HEK293 (cell line): Measurements from ENCODE around the gene SH3TC1.

Source experiments
- CTCF ChIA-PET: fragments of 350-600 bp; formaldehyde crosslinking; extraction: SDS; loops from one replicate; lab custom pipeline; 2021; ENCODE audit warnings: antibody characterized with exemption; lab: Yijun Ruan, JAX
- POLR2A ChIA-PET: fragments of 300-600 bp; formaldehyde crosslinking; extraction: SDS; loops from one replicate; lab custom pipeline; 2020; ENCODE audit warnings: antibody characterized with exemption, inconsistent platforms; lab: Yijun Ruan, JAX
- H3K27ac ChIP-seq: fragments of 200-500 bp; sonication (Bioruptor generic); 2 replicates; pipeline ENCODE4 v1.5.1; 2014; ENCODE audit warnings: low read depth, low read length, control low read depth, inconsistent platforms; ENCODE audit errors: extremely low read depth
- H3K36me3 ChIP-seq, 2 experiments: fragments of 200-500 bp in 1 of 2; sonication (Bioruptor generic) in 1 of 2; 1 replicate in 1 of 2; 2 replicates in 1 of 2; pipeline ENCODE4 v1.5.1; 2014 to 2017; ENCODE audit warnings: inconsistent platforms in 2 of 2, low read length in 2 of 2; ENCODE audit not compliant: control insufficient read depth in 2 of 2, insufficient read depth in 1 of 2
- H3K4me1 ChIP-seq: fragments of 200-500 bp; sonication (Bioruptor generic); 2 replicates; pipeline ENCODE4 v1.5.1; 2014; ENCODE audit warnings: mild to moderate bottlenecking, low read length, inconsistent platforms; ENCODE audit not compliant: control insufficient read depth, insufficient read depth
- H3K4me3 ChIP-seq: 2 replicates; pipeline ENCODE4 v1.5.1; 2011; ENCODE audit warnings: low read depth, mild to moderate bottlenecking, control low read depth, low read length, moderate library complexity
- H3K9me3 ChIP-seq: fragments of 200-500 bp; sonication (Bioruptor generic); 2 replicates; pipeline ENCODE4 v1.5.1; 2014; ENCODE audit warnings: low read depth, low read length, inconsistent platforms; ENCODE audit not compliant: control insufficient read depth, insufficient read depth
- GLIS2 ChIP-seq: fragments of 450-650 bp; formaldehyde crosslinking; IDR thresholded peaks from 2 replicates; pipeline ENCODE4 v1.5.1; 2016; ENCODE audit warnings: missing biosample characterization, missing genetic modification characterization
- IKZF3 ChIP-seq: fragments of 450-650 bp; IDR thresholded peaks from 2 replicates; pipeline ENCODE4 v1.5.0; 2018; ENCODE audit warnings: missing biosample characterization, mild to moderate bottlenecking, missing genetic modification characterization, moderate library complexity
- KLF9 ChIP-seq: fragments of 450-650 bp; formaldehyde crosslinking; IDR thresholded peaks from 2 replicates; pipeline ENCODE4 v1.5.1; 2016; ENCODE audit warnings: missing biosample characterization, missing genetic modification characterization, low read depth
- RBAK ChIP-seq: fragments of 450-650 bp; formaldehyde crosslinking; IDR thresholded peaks from 2 replicates; pipeline ENCODE4 v1.5.1; 2016; ENCODE audit warnings: missing biosample characterization, missing genetic modification characterization
- SALL2 ChIP-seq: fragments of 450-650 bp; formaldehyde crosslinking; IDR thresholded peaks from 2 replicates; pipeline ENCODE4 v1.5.0; 2017; ENCODE audit warnings: missing biosample characterization, mild to moderate bottlenecking, missing genetic modification characterization, borderline replicate concordance
- ZNF114 ChIP-seq: fragments of 450-650 bp; formaldehyde crosslinking; IDR thresholded peaks from 2 replicates; pipeline ENCODE4 v1.5.0; 2017; ENCODE audit warnings: missing biosample characterization, missing genetic modification characterization
- ZNF138 ChIP-seq: fragments of 450-650 bp; formaldehyde crosslinking; IDR thresholded peaks from 2 replicates; pipeline ENCODE4 v1.5.1; 2016; ENCODE audit warnings: missing biosample characterization, missing genetic modification characterization, borderline replicate concordance
- ZNF155 ChIP-seq: fragments of 450-650 bp; formaldehyde crosslinking; IDR thresholded peaks from 2 replicates; pipeline ENCODE4 v1.5.1; 2016; ENCODE audit warnings: missing biosample characterization, missing genetic modification characterization
- ZNF221 ChIP-seq: fragments of 450-650 bp; formaldehyde crosslinking; IDR thresholded peaks from 2 replicates; pipeline ENCODE4 v1.5.1; 2017; ENCODE audit warnings: missing biosample characterization, missing genetic modification characterization, borderline replicate concordance
- ZNF404 ChIP-seq: fragments of 450-650 bp; formaldehyde crosslinking; IDR thresholded peaks from 2 replicates; pipeline ENCODE4 v1.5.1; 2017; ENCODE audit warnings: missing biosample characterization, missing genetic modification characterization
- ZNF416 ChIP-seq: fragments of 450-650 bp; formaldehyde crosslinking; IDR thresholded peaks from 2 replicates; pipeline ENCODE4 v1.5.1; 2016; ENCODE audit warnings: missing biosample characterization, missing genetic modification characterization
- ZNF548 ChIP-seq: fragments of 450-650 bp; formaldehyde crosslinking; IDR thresholded peaks from 2 replicates; pipeline ENCODE4 v1.5.1; 2016; ENCODE audit warnings: missing biosample characterization, missing genetic modification characterization
- ZNF560 ChIP-seq: fragments of 450-650 bp; formaldehyde crosslinking; IDR thresholded peaks from 2 replicates; pipeline ENCODE4 v1.5.1; 2017; ENCODE audit warnings: missing biosample characterization, missing genetic modification characterization, borderline replicate concordance
- ZNF658 ChIP-seq: fragments of 450-650 bp; formaldehyde crosslinking; IDR thresholded peaks from 2 replicates; pipeline ENCODE4; 2016; ENCODE audit warnings: missing biosample characterization, missing genetic modification characterization
- ZNF776 ChIP-seq: fragments of 450-650 bp; formaldehyde crosslinking; IDR thresholded peaks from 2 replicates; pipeline ENCODE4 v1.5.0; 2017; ENCODE audit warnings: missing biosample characterization, missing genetic modification characterization, borderline replicate concordance
- ZSCAN16 ChIP-seq: fragments of 450-650 bp; formaldehyde crosslinking; IDR thresholded peaks from 2 replicates; pipeline ENCODE4 v1.5.1; 2016; ENCODE audit warnings: missing biosample characterization, missing genetic modification characterization
- TF ChIP-seq, protein P1 (sequence below): fragments of 450-650 bp; formaldehyde crosslinking; IDR thresholded peaks from 2 replicates; pipeline ENCODE4 v1.5.1; 2016; ENCODE audit warnings: missing biosample characterization, missing genetic modification characterization, borderline replicate concordance
- TF ChIP-seq, protein P2 (sequence below): fragments of 450-650 bp; formaldehyde crosslinking; IDR thresholded peaks from 2 replicates; pipeline ENCODE4 v1.5.1; 2016; ENCODE audit warnings: missing biosample characterization, missing genetic modification characterization, borderline replicate concordance
- TF ChIP-seq, protein P3 (sequence below): fragments of 450-650 bp; formaldehyde crosslinking; IDR thresholded peaks from 2 replicates; pipeline ENCODE4 v1.5.1; 2017; ENCODE audit warnings: missing biosample characterization, mild to moderate bottlenecking, missing genetic modification characterization, moderate library complexity

SH3TC1 gene

DNA sequence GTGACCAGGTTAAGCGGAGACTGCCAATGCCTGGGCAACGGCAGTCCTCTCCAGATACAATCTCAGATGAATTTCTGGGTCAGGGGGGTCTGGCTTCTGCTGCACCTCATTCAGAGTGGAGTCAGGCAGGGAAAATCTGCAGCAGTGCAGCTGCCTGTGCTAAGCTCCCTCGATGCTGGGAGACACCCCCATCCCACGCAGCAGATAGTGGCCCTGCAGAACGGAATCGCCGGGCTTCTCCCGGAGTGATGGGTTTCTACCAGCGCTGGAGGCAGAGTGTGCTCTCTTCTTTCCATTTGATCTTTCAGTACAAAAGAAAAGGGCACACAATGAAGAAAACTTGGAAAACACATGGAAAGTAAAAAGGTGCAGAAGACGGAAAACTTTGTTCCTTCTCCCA is 45.6 kb upstream of the SH3TC1 start:
- Histone ChIP-seq H3K27ac (no peak overlapping the region), H3K4me3 (no peak overlapping the region), H3K9me3 (no peaks in the 10 kb centered on the region), H3K4me1 (no peaks in the 10 kb centered on the region), H3K36me3 (no peaks in the 10 kb centered on the region)
- ChIA-PET POLR2A (no interaction called here), CTCF (interaction anchor here (0.7 kb wide), 1 partner anchor 249 kb away, joined by 4 read pairs; no protein-coding TSS in a partner anchor)
- TF ChIP-seq, protein P1, sequence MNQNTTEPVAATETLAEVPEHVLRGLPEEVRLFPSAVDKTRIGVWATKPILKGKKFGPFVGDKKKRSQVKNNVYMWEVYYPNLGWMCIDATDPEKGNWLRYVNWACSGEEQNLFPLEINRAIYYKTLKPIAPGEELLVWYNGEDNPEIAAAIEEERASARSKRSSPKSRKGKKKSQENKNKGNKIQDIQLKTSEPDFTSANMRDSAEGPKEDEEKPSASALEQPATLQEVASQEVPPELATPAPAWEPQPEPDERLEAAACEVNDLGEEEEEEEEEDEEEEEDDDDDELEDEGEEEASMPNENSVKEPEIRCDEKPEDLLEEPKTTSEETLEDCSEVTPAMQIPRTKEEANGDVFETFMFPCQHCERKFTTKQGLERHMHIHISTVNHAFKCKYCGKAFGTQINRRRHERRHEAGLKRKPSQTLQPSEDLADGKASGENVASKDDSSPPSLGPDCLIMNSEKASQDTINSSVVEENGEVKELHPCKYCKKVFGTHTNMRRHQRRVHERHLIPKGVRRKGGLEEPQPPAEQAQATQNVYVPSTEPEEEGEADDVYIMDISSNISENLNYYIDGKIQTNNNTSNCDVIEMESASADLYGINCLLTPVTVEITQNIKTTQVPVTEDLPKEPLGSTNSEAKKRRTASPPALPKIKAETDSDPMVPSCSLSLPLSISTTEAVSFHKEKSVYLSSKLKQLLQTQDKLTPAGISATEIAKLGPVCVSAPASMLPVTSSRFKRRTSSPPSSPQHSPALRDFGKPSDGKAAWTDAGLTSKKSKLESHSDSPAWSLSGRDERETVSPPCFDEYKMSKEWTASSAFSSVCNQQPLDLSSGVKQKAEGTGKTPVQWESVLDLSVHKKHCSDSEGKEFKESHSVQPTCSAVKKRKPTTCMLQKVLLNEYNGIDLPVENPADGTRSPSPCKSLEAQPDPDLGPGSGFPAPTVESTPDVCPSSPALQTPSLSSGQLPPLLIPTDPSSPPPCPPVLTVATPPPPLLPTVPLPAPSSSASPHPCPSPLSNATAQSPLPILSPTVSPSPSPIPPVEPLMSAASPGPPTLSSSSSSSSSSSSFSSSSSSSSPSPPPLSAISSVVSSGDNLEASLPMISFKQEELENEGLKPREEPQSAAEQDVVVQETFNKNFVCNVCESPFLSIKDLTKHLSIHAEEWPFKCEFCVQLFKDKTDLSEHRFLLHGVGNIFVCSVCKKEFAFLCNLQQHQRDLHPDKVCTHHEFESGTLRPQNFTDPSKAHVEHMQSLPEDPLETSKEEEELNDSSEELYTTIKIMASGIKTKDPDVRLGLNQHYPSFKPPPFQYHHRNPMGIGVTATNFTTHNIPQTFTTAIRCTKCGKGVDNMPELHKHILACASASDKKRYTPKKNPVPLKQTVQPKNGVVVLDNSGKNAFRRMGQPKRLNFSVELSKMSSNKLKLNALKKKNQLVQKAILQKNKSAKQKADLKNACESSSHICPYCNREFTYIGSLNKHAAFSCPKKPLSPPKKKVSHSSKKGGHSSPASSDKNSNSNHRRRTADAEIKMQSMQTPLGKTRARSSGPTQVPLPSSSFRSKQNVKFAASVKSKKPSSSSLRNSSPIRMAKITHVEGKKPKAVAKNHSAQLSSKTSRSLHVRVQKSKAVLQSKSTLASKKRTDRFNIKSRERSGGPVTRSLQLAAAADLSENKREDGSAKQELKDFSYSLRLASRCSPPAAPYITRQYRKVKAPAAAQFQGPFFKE (tag by site-specific recombination): no peak
- no peak for TF ChIP-seq SALL2 (tag by site-specific recombination)
- TF ChIP-seq ZNF221: no peak
- TF ChIP-seq ZSCAN16 (tag by site-specific recombination): no peak
- no peak for TF ChIP-seq ZNF404 (tag by site-specific recombination)
- no peak for TF ChIP-seq ZNF560 (tag by site-specific recombination)
- no peak for TF ChIP-seq ZNF114
- no peak for TF ChIP-seq IKZF3 (tag by site-specific recombination)
- TF ChIP-seq ZNF548 (tag by site-specific recombination): no peak
- TF ChIP-seq KLF9: no peak
- TF ChIP-seq ZNF776 (tag by site-specific recombination): no peak
- TF ChIP-seq ZNF658 (tag by site-specific recombination): no peak
- TF ChIP-seq RBAK (tag by site-specific recombination): no peak
- no peak for TF ChIP-seq ZNF155 (tag by site-specific recombination)
- TF ChIP-seq, protein P2, sequence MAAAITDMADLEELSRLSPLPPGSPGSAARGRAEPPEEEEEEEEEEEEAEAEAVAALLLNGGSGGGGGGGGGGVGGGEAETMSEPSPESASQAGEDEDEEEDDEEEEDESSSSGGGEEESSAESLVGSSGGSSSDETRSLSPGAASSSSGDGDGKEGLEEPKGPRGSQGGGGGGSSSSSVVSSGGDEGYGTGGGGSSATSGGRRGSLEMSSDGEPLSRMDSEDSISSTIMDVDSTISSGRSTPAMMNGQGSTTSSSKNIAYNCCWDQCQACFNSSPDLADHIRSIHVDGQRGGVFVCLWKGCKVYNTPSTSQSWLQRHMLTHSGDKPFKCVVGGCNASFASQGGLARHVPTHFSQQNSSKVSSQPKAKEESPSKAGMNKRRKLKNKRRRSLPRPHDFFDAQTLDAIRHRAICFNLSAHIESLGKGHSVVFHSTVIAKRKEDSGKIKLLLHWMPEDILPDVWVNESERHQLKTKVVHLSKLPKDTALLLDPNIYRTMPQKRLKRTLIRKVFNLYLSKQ (tag by site-specific recombination): no peak
- TF ChIP-seq, protein P3, sequence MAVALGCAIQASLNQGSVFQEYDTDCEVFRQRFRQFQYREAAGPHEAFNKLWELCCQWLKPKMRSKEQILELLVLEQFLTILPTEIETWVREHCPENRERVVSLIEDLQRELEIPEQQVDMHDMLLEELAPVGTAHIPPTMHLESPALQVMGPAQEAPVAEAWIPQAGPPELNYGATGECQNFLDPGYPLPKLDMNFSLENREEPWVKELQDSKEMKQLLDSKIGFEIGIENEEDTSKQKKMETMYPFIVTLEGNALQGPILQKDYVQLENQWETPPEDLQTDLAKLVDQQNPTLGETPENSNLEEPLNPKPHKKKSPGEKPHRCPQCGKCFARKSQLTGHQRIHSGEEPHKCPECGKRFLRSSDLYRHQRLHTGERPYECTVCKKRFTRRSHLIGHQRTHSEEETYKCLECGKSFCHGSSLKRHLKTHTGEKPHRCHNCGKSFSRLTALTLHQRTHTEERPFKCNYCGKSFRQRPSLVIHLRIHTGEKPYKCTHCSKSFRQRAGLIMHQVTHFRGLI: no peak
- TF ChIP-seq ZNF416 (tag by site-specific recombination): no peak
- TF ChIP-seq ZNF138 (tag by site-specific recombination): no peak
- no peak for TF ChIP-seq GLIS2
